Spleen (tissue), 7 donors: ENCODE data around the gene SCN7A.

ENCODE experiments used
- POLR2A ChIP-seq, 3 donors: fragments of 450-650 bp; IDR thresholded peaks; one replicate each; pipeline ENCODE4 v1.5.1; 2017; ENCODE audit warnings: antibody characterized with exemption in 3 of 3, mild to moderate bottlenecking in 1 of 3
- POLR2AphosphoS5 ChIP-seq, 3 donors: sonication (generic); formaldehyde crosslinking; IDR thresholded peaks; one replicate each; pipeline ENCODE4 v1.5.1; 2017; ENCODE audit warnings: antibody characterized with exemption in 3 of 3
- TF ChIP-seq, protein P1 (sequence below), 11 experiments: fragments of 200-600 bp in 7 of 11; fragments of 450-650 bp in 4 of 11; sonication (generic) in 4 of 11; IDR thresholded peaks in 8 of 11; conservative IDR thresholded peaks in 3 of 11; 1 replicate in 7 of 11; 2 replicates in 4 of 11; pipeline versions ENCODE4 v1.4.0 to v1.8.0; 2016 to 2021; ENCODE audit warnings: antibody characterized with exemption in 11 of 11, inconsistent platforms in 4 of 11, mild to moderate bottlenecking in 1 of 11
- donor health status: DM: no; HTN: no; CAD: no; lungs with moderate emphysema.
- donor health status: DM: no; HTN: no; CAD: no.
- donor health status: DM: no; HTN: no; CAD: no.

DNA sequence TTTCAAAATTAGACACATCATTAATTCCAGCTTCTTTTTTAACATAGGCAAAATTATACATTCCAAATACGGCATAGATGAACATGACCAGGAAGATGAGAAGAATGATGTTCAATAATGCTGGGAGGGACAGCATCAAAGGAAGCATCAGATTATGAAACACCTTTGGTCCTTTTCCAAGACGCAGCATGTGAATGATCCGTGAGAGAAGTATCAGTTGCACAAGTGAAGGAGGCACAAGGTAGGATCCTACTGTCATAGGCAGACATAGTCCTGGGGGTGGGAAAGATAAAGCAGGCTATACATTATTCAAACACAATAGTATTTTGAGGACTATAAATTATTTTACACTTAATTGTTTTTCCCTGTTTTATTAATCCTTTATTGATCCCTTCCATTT is 87.7 kb downstream of the SCN7A start:
- TF ChIP-seq, protein P1, sequence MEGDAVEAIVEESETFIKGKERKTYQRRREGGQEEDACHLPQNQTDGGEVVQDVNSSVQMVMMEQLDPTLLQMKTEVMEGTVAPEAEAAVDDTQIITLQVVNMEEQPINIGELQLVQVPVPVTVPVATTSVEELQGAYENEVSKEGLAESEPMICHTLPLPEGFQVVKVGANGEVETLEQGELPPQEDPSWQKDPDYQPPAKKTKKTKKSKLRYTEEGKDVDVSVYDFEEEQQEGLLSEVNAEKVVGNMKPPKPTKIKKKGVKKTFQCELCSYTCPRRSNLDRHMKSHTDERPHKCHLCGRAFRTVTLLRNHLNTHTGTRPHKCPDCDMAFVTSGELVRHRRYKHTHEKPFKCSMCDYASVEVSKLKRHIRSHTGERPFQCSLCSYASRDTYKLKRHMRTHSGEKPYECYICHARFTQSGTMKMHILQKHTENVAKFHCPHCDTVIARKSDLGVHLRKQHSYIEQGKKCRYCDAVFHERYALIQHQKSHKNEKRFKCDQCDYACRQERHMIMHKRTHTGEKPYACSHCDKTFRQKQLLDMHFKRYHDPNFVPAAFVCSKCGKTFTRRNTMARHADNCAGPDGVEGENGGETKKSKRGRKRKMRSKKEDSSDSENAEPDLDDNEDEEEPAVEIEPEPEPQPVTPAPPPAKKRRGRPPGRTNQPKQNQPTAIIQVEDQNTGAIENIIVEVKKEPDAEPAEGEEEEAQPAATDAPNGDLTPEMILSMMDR (IDR thresholded peaks at IDR 0.05 in 8 of 11, conservative IDR thresholded peaks at IDR 0.05 in 3 of 11): no peak
- TF ChIP-seq POLR2AphosphoS5 (IDR thresholded peaks at IDR 0.05): no peak
- TF ChIP-seq POLR2A (IDR thresholded peaks at IDR 0.05): no peak
